ENCODE results near the gene HDAC3. TPM values are rescaled to one million over a fixed set of nuclear protein-coding genes. Genes with fewer than 3 reads are reported as not detected.

HDAC3 gene
- total RNA-seq, 2 experiments from 2014 or later = 94.8 to 98.3 TPM

DNA sequence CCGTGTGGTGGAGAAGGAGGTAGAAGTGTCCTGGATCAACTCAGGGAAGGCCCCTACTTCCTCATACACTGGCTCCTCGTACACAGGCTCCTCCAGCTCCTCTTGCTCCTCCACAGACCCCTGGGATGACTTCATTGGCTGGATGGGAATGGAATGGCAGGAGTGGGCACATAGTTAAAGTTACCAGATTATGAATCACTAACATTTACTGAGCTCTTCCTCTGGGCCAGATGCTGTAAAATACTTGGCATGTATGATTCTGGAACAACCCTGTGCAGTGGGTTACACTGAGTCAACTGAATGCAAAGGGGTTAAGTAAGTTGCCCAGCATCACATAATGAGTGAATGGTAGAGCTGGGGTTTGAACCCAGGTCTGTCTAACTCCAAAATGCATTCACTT lies 17.6 kb upstream of the HDAC3 start:
- CTCF ChIA-PET = interaction anchor here (0.9 to 1.2 kb wide), 4 partner anchors 11 to 87 kb away, joined by 3 to 5 read pairs (median 4); no protein-coding TSS in a partner anchor
- ATAC-seq (no peak), DNase-seq (no peak)
- Mint-ChIP-seq H3K36me3 (ENCODE audit: low read depth) (no peaks in the 10 kb centered on the region), H3K27ac (no peak overlapping the region), H3K9me3 (no peaks in the 10 kb centered on the region), H3K27me3 (no peaks in the 10 kb centered on the region), H3K4me1 (ENCODE audit: low read depth) (peaks cover 36% of the 10 kb centered on the region), H3K4me3 (no peak overlapping the region)
- POLR2A ChIA-PET = interaction anchor here (1.4 to 1.6 kb wide), 3 partner anchors 13 to 27 kb away, joined by 3 to 5 read pairs (median 4); partner anchors contain the start of genes HDAC3 and RELL2
- intact Hi-C loops (cut with micrococcal nuclease) = no loop called here
- TF ChIP-seq, protein P1, sequence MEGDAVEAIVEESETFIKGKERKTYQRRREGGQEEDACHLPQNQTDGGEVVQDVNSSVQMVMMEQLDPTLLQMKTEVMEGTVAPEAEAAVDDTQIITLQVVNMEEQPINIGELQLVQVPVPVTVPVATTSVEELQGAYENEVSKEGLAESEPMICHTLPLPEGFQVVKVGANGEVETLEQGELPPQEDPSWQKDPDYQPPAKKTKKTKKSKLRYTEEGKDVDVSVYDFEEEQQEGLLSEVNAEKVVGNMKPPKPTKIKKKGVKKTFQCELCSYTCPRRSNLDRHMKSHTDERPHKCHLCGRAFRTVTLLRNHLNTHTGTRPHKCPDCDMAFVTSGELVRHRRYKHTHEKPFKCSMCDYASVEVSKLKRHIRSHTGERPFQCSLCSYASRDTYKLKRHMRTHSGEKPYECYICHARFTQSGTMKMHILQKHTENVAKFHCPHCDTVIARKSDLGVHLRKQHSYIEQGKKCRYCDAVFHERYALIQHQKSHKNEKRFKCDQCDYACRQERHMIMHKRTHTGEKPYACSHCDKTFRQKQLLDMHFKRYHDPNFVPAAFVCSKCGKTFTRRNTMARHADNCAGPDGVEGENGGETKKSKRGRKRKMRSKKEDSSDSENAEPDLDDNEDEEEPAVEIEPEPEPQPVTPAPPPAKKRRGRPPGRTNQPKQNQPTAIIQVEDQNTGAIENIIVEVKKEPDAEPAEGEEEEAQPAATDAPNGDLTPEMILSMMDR (IDR thresholded peaks at IDR 0.05) = no peak

DNA sequence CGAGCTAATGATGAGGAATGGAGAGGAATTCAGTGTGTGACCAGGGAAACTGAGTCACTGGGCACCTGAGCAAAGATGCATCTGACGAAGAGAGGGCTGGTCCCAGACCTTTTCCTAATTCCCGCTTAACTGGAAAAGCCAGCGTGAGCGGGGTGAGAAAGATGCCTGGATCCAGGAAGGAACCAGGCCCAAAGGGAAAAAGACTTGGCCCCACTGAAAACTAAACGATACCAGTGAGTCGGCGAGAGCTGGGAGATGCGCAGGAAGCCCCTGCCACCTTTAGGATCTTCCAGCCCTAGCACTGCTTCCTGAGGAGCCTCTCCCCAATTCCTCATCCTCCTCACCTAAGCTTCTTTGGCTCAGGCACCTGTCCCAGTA lies 15.1 kb upstream of the HDAC3 start:
- H3K9me3 Mint-ChIP-seq = no peaks in the 10 kb centered on the region
- H3K27ac Mint-ChIP-seq = peak overlapping the region; percentile 60
- H3K27me3 Mint-ChIP-seq = no peaks in the 10 kb centered on the region
- no peaks in the 10 kb centered on the region for H3K36me3 Mint-ChIP-seq (ENCODE audit: low read depth)
- DNase-seq = no peak
- peak overlapping the region; percentile 93 for H3K4me3 Mint-ChIP-seq
- ChIA-PET POLR2A (interaction anchor here (1.0 to 1.9 kb wide), 3 partner anchors 9 to 14 kb away, joined by 5 to 15 read pairs (median 5); partner anchors contain the start of genes HDAC3 and RELL2), CTCF (interaction anchor here (0.7 to 3.1 kb wide), 13 partner anchors 8 to 317 kb away, joined by 3 to 15 read pairs (median 4); partner anchors contain the start of genes HDAC3, PCDH1, RELL2 and RNF14)
- intact Hi-C loops (cut with micrococcal nuclease) = no loop called here
- TF ChIP-seq, protein P1 (IDR thresholded peaks at IDR 0.05) = no peak
- ATAC-seq = no peak
- H3K4me1 Mint-ChIP-seq (ENCODE audit: low read depth) = peaks cover 38% of the 10 kb centered on the region

DNA sequence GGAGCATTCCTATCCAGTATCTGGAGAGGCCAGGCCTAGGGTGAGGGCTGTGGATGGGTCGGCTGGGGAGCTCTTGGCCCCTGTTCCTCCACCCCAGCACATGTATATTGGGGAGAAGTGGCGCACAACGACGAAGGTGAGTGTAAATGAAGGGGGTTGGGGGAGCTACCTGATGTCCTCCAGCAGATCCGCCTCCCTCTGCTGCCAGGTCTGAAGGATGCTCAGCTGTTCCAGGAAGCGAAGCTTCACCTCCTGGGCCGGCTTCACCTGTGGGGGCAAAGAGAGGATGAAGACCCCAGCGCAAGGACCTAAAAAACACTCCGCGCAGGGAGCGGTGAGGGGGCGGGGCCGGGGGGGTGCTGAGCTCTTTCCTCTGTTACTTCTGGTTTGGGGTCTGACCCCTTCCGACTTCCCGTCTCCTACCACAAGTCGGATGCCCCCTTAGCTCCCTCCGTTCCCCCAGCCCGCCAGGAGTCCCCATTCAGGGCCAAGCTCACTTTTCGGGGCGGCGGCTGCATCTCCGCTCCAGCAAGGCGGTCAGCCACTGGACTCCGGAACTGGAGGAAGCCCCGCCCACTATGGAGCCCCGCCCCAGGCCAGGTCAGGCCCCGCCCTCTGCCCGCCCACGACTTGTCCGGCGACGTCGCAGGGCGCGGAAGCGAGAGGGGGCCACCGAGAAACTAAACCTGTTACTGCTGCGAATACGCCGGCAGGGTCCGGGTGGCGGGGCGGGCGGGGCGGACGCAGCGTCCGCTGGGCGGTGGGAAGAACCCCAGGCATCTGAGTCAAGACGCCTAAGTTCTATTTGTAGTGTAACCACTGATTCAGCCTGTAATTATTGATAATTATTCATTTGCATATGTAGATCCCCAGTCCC lies 14.4 kb upstream of the HDAC3 start, which contains the start of gene FCHSD1:
Gene FCHSD1 (minus strand): TSS at position 568 of the 877 bp plus-strand sequence. CDS start 50 bp downstream, at position 518.
- ATAC-seq (peak; percentile 97), DNase-seq (peak; percentile 88)
- no peaks in the 10 kb centered on the region for H3K36me3 Mint-ChIP-seq (ENCODE audit: low read depth)
- ChIA-PET POLR2A (interaction anchor here (0.8 to 1.9 kb wide), 6 partner anchors 8 to 59 kb away, joined by 5 to 15 read pairs (median 5); partner anchors contain the start of genes DIAPH1, HDAC3 and RELL2), CTCF (interaction anchor here (0.7 to 3.1 kb wide), 16 partner anchors 9 to 318 kb away, joined by 3 to 15 read pairs (median 4); partner anchors contain the start of genes DIAPH1, HDAC3, PCDH1 and RELL2)
- H3K4me3 Mint-ChIP-seq = peak within 1 kb of the TSS; percentile 93
- H3K27ac Mint-ChIP-seq = peak within 1 kb of the TSS; percentile 95
- peaks cover 36% of the 10 kb centered on the region for H3K4me1 Mint-ChIP-seq (ENCODE audit: low read depth)
- H3K9me3 Mint-ChIP-seq = no peaks in the 10 kb centered on the region
- TF ChIP-seq, protein P1 (IDR thresholded peaks at IDR 0.05) = no peak
- H3K27me3 Mint-ChIP-seq = no peaks in the 10 kb centered on the region
- intact Hi-C loops (cut with micrococcal nuclease) = no loop called here

DNA sequence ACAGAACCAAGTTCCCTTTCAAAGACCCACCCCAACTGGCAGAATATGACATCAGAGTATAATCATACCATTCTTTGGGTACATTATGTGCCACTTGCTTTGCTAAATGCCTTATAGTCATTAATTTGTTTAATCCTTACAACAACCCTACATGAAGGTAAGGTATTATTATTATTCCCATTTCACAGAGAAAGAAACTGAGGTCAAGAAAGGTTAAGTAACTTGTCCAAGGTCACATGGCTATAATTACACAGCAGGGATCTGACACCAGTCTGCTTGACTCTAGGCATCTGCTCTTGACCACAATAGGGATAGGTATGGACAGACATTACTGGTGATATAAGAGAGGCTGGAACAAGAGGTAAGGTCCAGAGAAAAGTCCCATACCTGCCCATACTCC lies 13.3 kb upstream of the HDAC3 start:
- H3K27ac Mint-ChIP-seq = peak overlapping the region; percentile 31
- intact Hi-C loops (cut with micrococcal nuclease) = no loop called here

More for the DNA sequence above, 13.3 kb upstream of the HDAC3 start:
- TF ChIP-seq, protein P1 (IDR thresholded peaks at IDR 0.05) = no peak
- DNase-seq (no peak), ATAC-seq (no peak)
- POLR2A ChIA-PET = interaction anchor here (1.1 to 3.8 kb wide), 2 partner anchors 10 to 13 kb away, joined by 4 to 27 read pairs; partner anchors contain the start of genes HDAC3 and RELL2
- Mint-ChIP-seq H3K36me3 (ENCODE audit: low read depth) (peaks cover 1% of the 10 kb centered on the region), H3K9me3 (no peaks in the 10 kb centered on the region), H3K4me3 (peak overlapping the region; percentile 93), H3K27me3 (no peaks in the 10 kb centered on the region), H3K4me1 (ENCODE audit: low read depth) (peaks cover 32% of the 10 kb centered on the region)
- CTCF ChIA-PET = interaction anchor here (1.0 kb wide), 1 partner anchor 7 kb away, joined by 3 read pairs; no protein-coding TSS in a partner anchor

All from activated CD8-positive, alpha-beta T cell treated with anti-CD3 and anti-CD28 coated beads for 36 hours (primary cell).